HepG2 (cell line): ENCODE results near the gene AP5Z1. TPM values are rescaled to one million over a fixed set of nuclear protein-coding genes. Genes with fewer than 3 reads are reported as not detected.

ENCODE experiments used
- ATAC-seq: fragments of 200-7000 bp; cut with Tn5 transposase; 3 replicates; pipeline ENCODE4 v1.9.1; 2020; ENCODE audit warnings: mild to moderate bottlenecking, moderate library complexity
- BruUV-seq: library from RNA; stranded (reverse); fragments of 400-500 nt; replicated peaks from 2 replicates; lab custom pipeline; 2021; lab: Mats Ljungman, UMichigan
- CTCF ChIA-PET: fragments of 300-600 bp; formaldehyde crosslinking; extraction: SDS; loops from one replicate; lab custom pipeline; 2021; ENCODE audit warnings: low total read pairs, inconsistent platforms, low intra/inter-chr PET ratio; lab: Yijun Ruan, JAX
- POLR2A ChIA-PET: fragments of 350-600 bp; sonication (Branson Sonifier 250); formaldehyde crosslinking; loops from one replicate; lab custom pipeline; 2020; ENCODE audit warnings: antibody characterized with exemption, inconsistent platforms; lab: Yijun Ruan, JAX
- DNase-seq: peaks from one replicate; pipeline ENCODE4 v3.0.0-alpha.2; 2015; ENCODE audit warnings: low spot score
- FAIRE-seq: peaks from 3 replicates; lab custom pipeline; 2011; peaks lifted over from hg19 to GRCh38; lab: Jason Lieb, UNC
- H2AFZ ChIP-seq: one replicate; pipeline ENCODE4 v1.6.1; 2011; ENCODE audit warnings: low read length, inconsistent platforms
- H3K27ac ChIP-seq: fragments of 300-600 bp; 3 replicates; pipeline ENCODE4 v1.8.0; 2011; ENCODE audit warnings: mixed run types, mild to moderate bottlenecking, mixed read lengths, low read length, inconsistent platforms; ENCODE audit not compliant: insufficient read depth; ENCODE audit errors: extremely low read length
- H3K27me3 ChIP-seq, 2 experiments: fragments of 200-600 bp in 1 of 2; 2 replicates in 1 of 2; 3 replicates in 1 of 2; pipeline versions ENCODE4 v1.6.0 to v1.8.0; 2011; ENCODE audit warnings: low read length in 2 of 2, mild to moderate bottlenecking in 2 of 2, moderate library complexity in 2 of 2, inconsistent platforms in 1 of 2; ENCODE audit not compliant: insufficient read depth in 2 of 2, control insufficient read depth in 1 of 2
- H3K36me3 ChIP-seq, 2 experiments: fragments of 200-600 bp in 1 of 2; replicated peaks in 1 of 2; 2 replicates in 1 of 2; 3 replicates in 1 of 2; pipeline versions ENCODE4 v1.5.1 to v1.8.0; 2011; ENCODE audit warnings: low read length in 2 of 2, inconsistent platforms in 1 of 2; ENCODE audit not compliant: insufficient read depth in 2 of 2, control insufficient read depth in 1 of 2
- H3K4me1 ChIP-seq: 2 replicates; pipeline ENCODE4 v1.5.1; 2012; ENCODE audit warnings: low read length, inconsistent platforms; ENCODE audit not compliant: insufficient read depth
- H3K4me2 ChIP-seq: 2 replicates; pipeline ENCODE4 v1.6.0; 2011; ENCODE audit warnings: low read depth, low read length, inconsistent platforms
- H3K4me3 ChIP-seq, 3 experiments: fragments of 200-600 bp in 1 of 3; sonication (generic), shearing (Covaris generic) in 1 of 3; replicated peaks in 1 of 3; 2 replicates each; pipeline ENCODE4 v1.5.1; 2011 to 2016; ENCODE audit warnings: low read length in 3 of 3, inconsistent platforms in 2 of 3, low read depth in 2 of 3, mild to moderate bottlenecking in 2 of 3, control low read depth in 1 of 3, mixed read lengths in 1 of 3; ENCODE audit not compliant: insufficient read depth in 1 of 3
- H3K79me2 ChIP-seq: one replicate; pipeline ENCODE4 v1.6.1; 2011; ENCODE audit warnings: low read length, inconsistent platforms; ENCODE audit not compliant: insufficient read depth
- H3K9ac ChIP-seq: 2 replicates; pipeline ENCODE4 v1.6.0; 2011; ENCODE audit warnings: mild to moderate bottlenecking, low read depth, low read length, inconsistent platforms; ENCODE audit not compliant: insufficient read depth
- H3K9me3 ChIP-seq: 2 replicates; pipeline ENCODE4 v1.5.1; 2012; ENCODE audit warnings: mild to moderate bottlenecking, low read length
- H4K20me1 ChIP-seq: 2 replicates; pipeline ENCODE4 v1.6.0; 2011; ENCODE audit warnings: inconsistent platforms, mild to moderate bottlenecking, low read length, moderate library complexity; ENCODE audit not compliant: insufficient read depth
- MIER3 ChIP-seq: IDR thresholded peaks from 2 replicates; pipeline ENCODE4 v1.6.1; 2016; ENCODE audit warnings: missing compliant biosample characterization, borderline replicate concordance
- NAIF1 ChIP-seq: sonication (generic); formaldehyde crosslinking; IDR thresholded peaks from 2 replicates; pipeline ENCODE4 v1.5.0; 2020; ENCODE audit warnings: mild to moderate bottlenecking, missing genetic modification reagents, borderline replicate concordance
- PCBP1 ChIP-seq: fragments of 200-400 bp; formaldehyde crosslinking; IDR thresholded peaks from 2 replicates; pipeline ENCODE4 v1.6.1; 2017; ENCODE audit warnings: mild to moderate bottlenecking, low read depth, low read length, borderline replicate concordance
- RBM22 ChIP-seq: fragments of 200-400 bp; formaldehyde crosslinking; optimal IDR thresholded peaks from 2 replicates; pipeline ENCODE3; 2017; ENCODE audit warnings: mild to moderate bottlenecking, low read length, moderate library complexity
- REXO4 ChIP-seq: sonication (generic); formaldehyde crosslinking; IDR thresholded peaks from 2 replicates; pipeline ENCODE4 v1.8.0; 2022; ENCODE audit warnings: missing genetic modification reagents, mild to moderate bottlenecking, borderline replicate concordance
- SALL1 ChIP-seq: sonication (generic); formaldehyde crosslinking; IDR thresholded peaks from 2 replicates; pipeline ENCODE4 v1.8.0; 2022; ENCODE audit warnings: mild to moderate bottlenecking, missing genetic modification reagents
- SYNCRIP ChIP-seq: fragments of 200-400 bp; formaldehyde crosslinking; IDR thresholded peaks from 2 replicates; pipeline ENCODE4 v1.6.1; 2018; ENCODE audit warnings: mild to moderate bottlenecking, low read depth, low read length; ENCODE audit not compliant: insufficient read depth
- ZNF296 ChIP-seq: sonication (generic); formaldehyde crosslinking; conservative IDR thresholded peaks from 2 replicates; pipeline ENCODE4 v1.5.0; 2020; ENCODE audit warnings: mild to moderate bottlenecking, missing genetic modification reagents
- ZNF382 ChIP-seq: sonication (generic); formaldehyde crosslinking; IDR thresholded peaks from 2 replicates; pipeline ENCODE4 v1.5.0; 2020; ENCODE audit warnings: missing genetic modification reagents, mild to moderate bottlenecking, borderline replicate concordance
- ZNF550 ChIP-seq: sonication (generic); formaldehyde crosslinking; IDR thresholded peaks from 2 replicates; pipeline ENCODE4 v1.4.0; 2020; ENCODE audit warnings: mild to moderate bottlenecking, missing genetic modification reagents, borderline replicate concordance
- ZNF879 ChIP-seq: sonication (generic); formaldehyde crosslinking; IDR thresholded peaks from 2 replicates; pipeline ENCODE4 v1.8.1; 2023; ENCODE audit warnings: missing genetic modification reagents
- WGBS: methylation state at CpG from one replicate; pipeline ENCODE4 v1.1.6; 2017; ENCODE audit warnings: low lambda C conversion rate; 5-methylcytosine and 5-hydroxymethylcytosine counted together
- in situ Hi-C: cut with HindIII; loops from 2 replicates; pipeline ENCODE4 v1.10.0; 2017; ENCODE audit warnings: low pct_unique_long_range_greater_than_20kb; ENCODE audit not compliant: extremely low pct_ligation_motif_present
- intact Hi-C: fragments of 100-400 bp; cut with micrococcal nuclease; formaldehyde crosslinking; loops from one replicate; pipeline ENCODE4 v1.10.0; 2022; ENCODE audit not compliant: unreplicated experiment
- polyA plus RNA-seq, 8 experiments: library from polyadenylated mRNA; depleted of rRNA in 3 of 8; stranded (reverse) in 7 of 8; unstranded in 1 of 8; fragments of >200 nt; fragmentation: Illumina TruSeq in 4 of 8; extraction: Trizol in 4 of 8; gene quantifications; 2 replicates each; pipeline versions ENCODE4 v1.2.1 to v1.2.3, GENCODE V29; 2011 to 2016; ENCODE audit warnings: low read depth in 4 of 8, missing spikeins in 1 of 8, mixed read lengths in 1 of 8; ENCODE audit not compliant: insufficient read depth in 1 of 8
- total RNA-seq, 5 experiments: library from RNA; depleted of rRNA; stranded (reverse); fragments of >200 nt; fragmentation: Illumina TruSeq; extraction: Trizol; gene quantifications; 2 replicates each; pipeline ENCODE4 v1.2.3, GENCODE V29; 2016; ENCODE audit warnings: low read depth in 1 of 5
- TF ChIP-seq, protein P1 (sequence below): sonication (generic); formaldehyde crosslinking; IDR thresholded peaks from 2 replicates; pipeline ENCODE4 v1.4.0; 2020; ENCODE audit warnings: missing genetic modification reagents
- TF ChIP-seq, protein P2 (sequence below): sonication (generic); formaldehyde crosslinking; IDR thresholded peaks from 2 replicates; pipeline ENCODE4 v1.9.0; 2021; ENCODE audit warnings: missing genetic modification reagents, borderline replicate concordance
- TF ChIP-seq, protein P3 (sequence below): sonication (generic); formaldehyde crosslinking; IDR thresholded peaks from 2 replicates; pipeline ENCODE4 v1.4.0; 2020; ENCODE audit warnings: missing genetic modification reagents

Gene AP5Z1
- total and polyA plus RNA-seq, 2 of the 13 experiments (the other 11 are each of a cell fraction or from before 2014, with no cell fraction given), result 9.3 to 15.1 TPM

DNA sequence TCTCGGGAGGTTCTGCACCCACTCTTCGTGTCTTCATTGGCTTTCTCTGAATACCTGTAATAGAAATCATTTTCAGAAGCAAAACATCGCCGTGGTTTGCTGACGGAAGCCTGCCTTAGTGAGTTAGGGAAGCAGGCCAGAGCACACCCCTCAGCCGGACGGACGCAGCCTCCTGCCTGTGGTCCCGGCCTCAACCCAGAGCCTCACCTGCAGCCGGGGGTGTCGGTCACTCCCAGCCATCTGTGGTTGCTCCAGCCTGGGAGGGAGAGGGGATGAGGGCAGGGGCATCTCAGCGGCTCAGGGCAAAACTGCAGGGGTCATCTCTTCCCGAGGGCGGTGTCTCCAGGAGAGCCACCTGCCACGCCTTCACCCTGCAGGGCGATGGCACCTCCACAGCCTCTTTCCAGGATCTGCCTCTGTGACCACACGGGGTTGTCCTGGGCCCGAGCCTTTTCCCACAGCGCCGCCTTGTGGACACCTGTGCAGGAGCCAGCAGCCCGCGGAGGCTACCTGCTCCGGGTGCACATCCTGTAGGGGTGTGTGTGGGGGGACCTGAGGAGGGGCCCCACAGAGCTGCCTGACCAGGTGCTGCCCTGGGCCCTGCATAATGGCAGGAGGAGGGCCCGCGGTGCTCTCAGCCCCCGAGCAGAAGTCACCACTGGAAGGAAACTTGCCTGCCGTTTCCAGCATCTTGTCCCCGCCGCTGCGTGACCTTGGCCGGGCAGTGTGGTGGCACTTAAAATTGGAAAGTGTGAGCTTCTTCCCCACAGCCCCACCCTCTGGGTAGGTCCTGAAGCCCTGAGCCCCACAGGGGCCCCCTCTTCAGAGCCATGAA lies 21.6 kb upstream of the AP5Z1 start:
- 95% methylated on average over 8 of the region's 31 CpGs for WGBS
- Histone ChIP-seq H3K4me2 (no peak overlapping the region), H3K27ac (no peak overlapping the region), H3K79me2 (peaks cover 11% of the 10 kb centered on the region), H3K9ac (no peak overlapping the region), H4K20me1 (peaks cover 16% of the 10 kb centered on the region; the same call in 1 of the 2 replicates), H3K9me3 (no peaks in the 10 kb centered on the region), H2AFZ (no peak overlapping the region), H3K4me1 (peaks cover 9% of the 10 kb centered on the region; the same call in 1 of the 2 replicates), H3K27me3 (no peaks in the 10 kb centered on the region), H3K36me3 (peaks cover 19 to 70% of the 10 kb centered on the region in 2 experiments; a peak in 4 of 5 replicates), H3K4me3 (no peak overlapping the region)
- POLR2A ChIA-PET, result no interaction called here
- intact Hi-C loops (loop anchor here (1.0 to 2.0 kb wide), 2 partner anchors 69 to 143 kb away; no protein-coding TSS in a partner anchor), in situ Hi-C loops (loop anchor here (5.0 to 25.0 kb wide), 2 partner anchors 72 to 142 kb away; partner anchors contain the start of gene FOXK1)
- peak; percentile 96 for ATAC-seq
- CTCF ChIA-PET, result interaction anchor here (3.5 kb wide), 1 partner anchor 143 kb away, joined by 25 read pairs; no protein-coding TSS in a partner anchor
- peak; percentile 58 for DNase-seq
- FAIRE-seq, result no peak
- BruUV-seq, result no TSS peak
- TF ChIP-seq SALL1 (CRISPR knock-in tag) (peak; percentile 57; the same call in 1 of the 2 replicates), SYNCRIP (no peak), ZNF550 (no peak), ZNF296 (CRISPR knock-in tag) (no peak), ZNF879 (CRISPR knock-in tag) (no peak), ZNF382 (no peak), REXO4 (CRISPR knock-in tag) (no peak), MIER3 (CRISPR knock-in tag) (no peak), RBM22 (no peak), NAIF1 (CRISPR knock-in tag) (no peak), PCBP1 (0 out of 2 replicates have a peak, but pooled peaks have one; percentile 27)
- TF ChIP-seq, protein P1, sequence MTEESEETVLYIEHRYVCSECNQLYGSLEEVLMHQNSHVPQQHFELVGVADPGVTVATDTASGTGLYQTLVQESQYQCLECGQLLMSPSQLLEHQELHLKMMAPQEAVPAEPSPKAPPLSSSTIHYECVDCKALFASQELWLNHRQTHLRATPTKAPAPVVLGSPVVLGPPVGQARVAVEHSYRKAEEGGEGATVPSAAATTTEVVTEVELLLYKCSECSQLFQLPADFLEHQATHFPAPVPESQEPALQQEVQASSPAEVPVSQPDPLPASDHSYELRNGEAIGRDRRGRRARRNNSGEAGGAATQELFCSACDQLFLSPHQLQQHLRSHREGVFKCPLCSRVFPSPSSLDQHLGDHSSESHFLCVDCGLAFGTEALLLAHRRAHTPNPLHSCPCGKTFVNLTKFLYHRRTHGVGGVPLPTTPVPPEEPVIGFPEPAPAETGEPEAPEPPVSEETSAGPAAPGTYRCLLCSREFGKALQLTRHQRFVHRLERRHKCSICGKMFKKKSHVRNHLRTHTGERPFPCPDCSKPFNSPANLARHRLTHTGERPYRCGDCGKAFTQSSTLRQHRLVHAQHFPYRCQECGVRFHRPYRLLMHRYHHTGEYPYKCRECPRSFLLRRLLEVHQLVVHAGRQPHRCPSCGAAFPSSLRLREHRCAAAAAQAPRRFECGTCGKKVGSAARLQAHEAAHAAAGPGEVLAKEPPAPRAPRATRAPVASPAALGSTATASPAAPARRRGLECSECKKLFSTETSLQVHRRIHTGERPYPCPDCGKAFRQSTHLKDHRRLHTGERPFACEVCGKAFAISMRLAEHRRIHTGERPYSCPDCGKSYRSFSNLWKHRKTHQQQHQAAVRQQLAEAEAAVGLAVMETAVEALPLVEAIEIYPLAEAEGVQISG (CRISPR knock-in tag), result peak; percentile 54
- TF ChIP-seq, protein P2, sequence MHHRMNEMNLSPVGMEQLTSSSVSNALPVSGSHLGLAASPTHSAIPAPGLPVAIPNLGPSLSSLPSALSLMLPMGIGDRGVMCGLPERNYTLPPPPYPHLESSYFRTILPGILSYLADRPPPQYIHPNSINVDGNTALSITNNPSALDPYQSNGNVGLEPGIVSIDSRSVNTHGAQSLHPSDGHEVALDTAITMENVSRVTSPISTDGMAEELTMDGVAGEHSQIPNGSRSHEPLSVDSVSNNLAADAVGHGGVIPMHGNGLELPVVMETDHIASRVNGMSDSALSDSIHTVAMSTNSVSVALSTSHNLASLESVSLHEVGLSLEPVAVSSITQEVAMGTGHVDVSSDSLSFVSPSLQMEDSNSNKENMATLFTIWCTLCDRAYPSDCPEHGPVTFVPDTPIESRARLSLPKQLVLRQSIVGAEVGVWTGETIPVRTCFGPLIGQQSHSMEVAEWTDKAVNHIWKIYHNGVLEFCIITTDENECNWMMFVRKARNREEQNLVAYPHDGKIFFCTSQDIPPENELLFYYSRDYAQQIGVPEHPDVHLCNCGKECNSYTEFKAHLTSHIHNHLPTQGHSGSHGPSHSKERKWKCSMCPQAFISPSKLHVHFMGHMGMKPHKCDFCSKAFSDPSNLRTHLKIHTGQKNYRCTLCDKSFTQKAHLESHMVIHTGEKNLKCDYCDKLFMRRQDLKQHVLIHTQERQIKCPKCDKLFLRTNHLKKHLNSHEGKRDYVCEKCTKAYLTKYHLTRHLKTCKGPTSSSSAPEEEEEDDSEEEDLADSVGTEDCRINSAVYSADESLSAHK, result no peak
- TF ChIP-seq, protein P3, sequence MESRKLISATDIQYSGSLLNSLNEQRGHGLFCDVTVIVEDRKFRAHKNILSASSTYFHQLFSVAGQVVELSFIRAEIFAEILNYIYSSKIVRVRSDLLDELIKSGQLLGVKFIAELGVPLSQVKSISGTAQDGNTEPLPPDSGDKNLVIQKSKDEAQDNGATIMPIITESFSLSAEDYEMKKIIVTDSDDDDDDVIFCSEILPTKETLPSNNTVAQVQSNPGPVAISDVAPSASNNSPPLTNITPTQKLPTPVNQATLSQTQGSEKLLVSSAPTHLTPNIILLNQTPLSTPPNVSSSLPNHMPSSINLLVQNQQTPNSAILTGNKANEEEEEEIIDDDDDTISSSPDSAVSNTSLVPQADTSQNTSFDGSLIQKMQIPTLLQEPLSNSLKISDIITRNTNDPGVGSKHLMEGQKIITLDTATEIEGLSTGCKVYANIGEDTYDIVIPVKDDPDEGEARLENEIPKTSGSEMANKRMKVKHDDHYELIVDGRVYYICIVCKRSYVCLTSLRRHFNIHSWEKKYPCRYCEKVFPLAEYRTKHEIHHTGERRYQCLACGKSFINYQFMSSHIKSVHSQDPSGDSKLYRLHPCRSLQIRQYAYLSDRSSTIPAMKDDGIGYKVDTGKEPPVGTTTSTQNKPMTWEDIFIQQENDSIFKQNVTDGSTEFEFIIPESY (CRISPR knock-in tag), result peak; percentile 75
